K562 (cell line): ENCODE results near the gene ARMC12. TPM values are rescaled to one million over a fixed set of nuclear protein-coding genes. Genes with fewer than 3 reads are reported as not detected.

ENCODE experiments used
- ATF3 ChIP-seq, 2 experiments: fragments of 450-650 bp in 1 of 2; sonication (generic) in 1 of 2; formaldehyde crosslinking in 1 of 2; IDR thresholded peaks in 1 of 2; conservative IDR thresholded peaks in 1 of 2; 2 replicates each; pipeline versions ENCODE4 v1.6.1 to v1.8.1; 2016 to 2023; ENCODE audit warnings: mild to moderate bottlenecking in 2 of 2, moderate library complexity in 2 of 2, inconsistent platforms in 1 of 2, missing genetic modification reagents in 1 of 2
- DDX20 ChIP-seq: fragments of 450-650 bp; IDR thresholded peaks from 2 replicates; pipeline ENCODE4 v1.6.1; 2016; ENCODE audit warnings: missing genetic modification characterization, low read depth, mild to moderate bottlenecking, missing compliant biosample characterization, moderate library complexity
- EP300 ChIP-seq: IDR thresholded peaks from 2 replicates; pipeline ENCODE4 v1.6.1; 2012; ENCODE audit warnings: low read length, improper control_type of control experiment
- KDM5B ChIP-seq: fragments of 200-600 bp; sonication (generic); IDR thresholded peaks from 2 replicates; pipeline ENCODE4 v1.6.1; 2012; ENCODE audit warnings: low read depth, mild to moderate bottlenecking, moderate library complexity, low read length, control low read depth, inconsistent platforms; ENCODE audit not compliant: insufficient replicate concordance
- RCOR1 ChIP-seq, 2 experiments: IDR thresholded peaks; 2 replicates each; pipeline ENCODE4 v1.6.1; 2012; ENCODE audit warnings: low read depth in 2 of 2, low read length in 2 of 2, borderline replicate concordance in 1 of 2, improper control_type of control experiment in 1 of 2
- STAG1 ChIP-seq: sonication (generic); formaldehyde crosslinking; IDR thresholded peaks from 2 replicates; pipeline ENCODE4 v1.5.0; 2020; ENCODE audit warnings: missing genetic modification reagents, borderline replicate concordance
- TAF1 ChIP-seq: IDR thresholded peaks from 2 replicates; pipeline ENCODE4 v1.6.1; 2011; ENCODE audit warnings: mild to moderate bottlenecking, low read length, moderate library complexity; ENCODE audit not compliant: insufficient read depth, control insufficient read depth, severe bottlenecking; ENCODE audit errors: extremely low read depth
- TFAM ChIP-seq: fragments of 250-450 bp; sonication (Bioruptor Pico); conservative IDR thresholded peaks from 2 replicates; pipeline ENCODE4 v1.5.0; 2021; ENCODE audit warnings: mild to moderate bottlenecking, moderate library complexity
- ZNF609 ChIP-seq: sonication (generic); formaldehyde crosslinking; IDR thresholded peaks from 2 replicates; pipeline ENCODE4 v1.8.1; 2023; ENCODE audit warnings: missing genetic modification reagents, mild to moderate bottlenecking, borderline replicate concordance
- ZNF655 ChIP-seq: fragments of 250-450 bp; sonication (Bioruptor Pico); IDR thresholded peaks from 2 replicates; pipeline ENCODE4 v1.5.0; 2021
- polyA plus RNA-seq, 8 experiments: library from polyadenylated mRNA; depleted of rRNA in 4 of 8; stranded (reverse) in 5 of 8; unstranded in 3 of 8; fragments of >200 nt; fragmentation: Nextera tagmentation in 2 of 8; fragmentation: Illumina TruSeq in 1 of 8; extraction: Ambion mirVana in 2 of 8; extraction: Trizol in 1 of 8; gene quantifications; 2 replicates each; pipeline versions ENCODE4 v1.2.1 to v1.2.3, GENCODE V29; 2011 to 2014; ENCODE audit warnings: inconsistent platforms in 1 of 8, missing spikeins in 1 of 8
- total RNA-seq, 7 experiments: library from RNA; depleted of rRNA in 6 of 7; stranded (reverse); fragments of >200 nt in 6 of 7; fragmentation: Illumina TruSeq in 2 of 7; extraction: Trizol in 2 of 7; gene quantifications; 2 replicates each; pipeline versions ENCODE4 v1.2.1 to v1.2.3, GENCODE V29; 2011 to 2021; ENCODE audit warnings: low replicate concordance in 1 of 7

The ARMC12 gene
- total and polyA plus RNA-seq, 9 of the 15 experiments (the other 6 are each of a cell fraction or from before 2014, with no cell fraction given) = 0.09 to 0.58 (median 0.31) TPM; not detected in 3

- TF ChIP-seq ZNF609 = no peak
- TF ChIP-seq STAG1 = no peak
- no peak for TF ChIP-seq KDM5B
- TF ChIP-seq DDX20 (tag) = peak; percentile 37; the same call in 1 of the 2 replicates
- peak; percentile 34; the same call in 1 of the 2 replicates for TF ChIP-seq EP300
- peak in 1 of 2 experiments; percentile 37; a peak in 1 of 4 replicates for TF ChIP-seq RCOR1 (IDR thresholded peaks at IDR 0.05; ENCODE audit: borderline replicate concordance in 1 of 2, low read depth in 2 of 2, low read length in 2 of 2)
- peak; percentile 61; the same call in 1 of the 2 replicates for TF ChIP-seq ATF3 (IDR thresholded peaks at IDR 0.05)
- no peak for TF ChIP-seq ATF3 (CRISPR knock-in tag; conservative IDR thresholded peaks at IDR 0.05)
- TF ChIP-seq ZNF655 (CRISPR knock-in tag) = no peak
- TF ChIP-seq TFAM (CRISPR knock-in tag) = no peak
- TF ChIP-seq TAF1 = no peak
Observed at GRCh38 chr6:35706468-35706867, 30.4 kb upstream of the ARMC12 start (continued).
